HG03039 (cell line): ENCODE results near the gene ZKSCAN2.
A peak's percentile ranks its signal among the peaks of the same experiment; 100 is the strongest.

Source experiments
- ATAC-seq: cut with Tn5 transposase; IDR thresholded peaks from one replicate; pipeline ENCODE4 v1.9.1; 2021; ENCODE audit warnings: mild to moderate bottlenecking, moderate library complexity; ENCODE audit not compliant: unreplicated experiment

The ZKSCAN2 gene

DNA sequence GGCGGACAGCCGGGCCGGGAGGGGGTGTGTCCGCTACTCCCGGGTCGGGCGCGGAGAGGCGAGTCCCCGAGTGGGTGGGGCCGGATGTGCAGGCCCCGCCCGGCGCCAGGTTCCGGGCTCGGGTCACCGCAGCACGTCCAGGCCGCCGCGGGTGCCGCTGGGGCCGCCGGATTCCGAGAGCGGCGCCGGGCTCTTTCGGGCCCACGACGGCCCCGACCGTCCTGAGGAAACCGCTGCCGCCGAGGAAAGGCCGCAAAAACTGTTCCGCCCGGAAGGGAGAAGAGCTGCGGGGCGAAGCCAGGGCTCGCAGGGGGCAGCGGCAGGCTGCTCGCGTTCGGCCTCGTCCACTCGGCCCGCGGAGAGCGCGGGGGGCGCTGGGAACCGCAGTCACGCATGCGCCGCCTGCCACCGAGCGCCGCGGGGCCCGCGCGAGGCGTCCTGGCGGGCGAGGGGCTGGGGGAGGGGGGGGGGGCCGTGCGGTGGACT lies at the start of gene ZKSCAN2:
Gene ZKSCAN2 (minus strand): TSS at position 376 of the 486 bp plus-strand sequence. CDS start 718 bp downstream, outside the sequence.
- ATAC-seq, result peak; percentile 90

DNA sequence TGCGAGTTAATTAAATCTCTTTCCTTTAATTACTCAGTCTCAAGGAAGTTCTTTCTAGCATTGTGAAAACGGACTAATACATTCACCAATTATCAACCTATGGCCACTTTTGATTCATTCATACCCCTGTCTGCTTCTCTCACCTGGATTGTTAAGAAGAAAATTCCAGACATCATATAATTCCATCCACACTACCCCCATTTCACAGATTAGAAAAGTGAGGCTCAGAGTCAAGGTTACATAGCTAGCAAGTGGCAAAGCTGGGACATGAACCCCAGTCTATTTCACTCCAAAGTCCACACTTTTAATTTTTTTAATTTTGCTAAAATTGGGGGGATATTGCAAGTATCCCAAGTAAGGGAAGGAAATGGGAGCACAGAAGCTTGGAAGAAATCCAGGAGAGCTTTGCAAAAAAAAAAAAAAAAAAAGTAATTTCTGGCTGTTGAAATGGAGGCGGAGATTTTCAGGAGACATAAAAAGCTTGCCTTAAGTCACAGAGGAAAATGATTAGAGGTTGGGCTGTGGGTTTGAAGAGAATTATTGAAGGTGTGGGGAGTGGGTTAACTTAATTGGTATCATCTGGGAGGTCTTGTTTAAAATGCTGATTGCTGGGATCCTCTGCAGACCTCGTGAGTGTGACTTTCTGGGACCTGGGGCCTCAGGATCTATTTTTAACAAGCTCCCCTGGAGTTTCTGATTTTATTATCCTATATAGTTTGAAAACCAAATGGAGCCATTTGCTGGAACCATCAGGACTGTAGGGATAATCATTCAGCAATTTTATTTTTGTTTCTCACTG lies 42.3 kb upstream of the ZKSCAN2 start:
- ATAC-seq, result no peak

DNA sequence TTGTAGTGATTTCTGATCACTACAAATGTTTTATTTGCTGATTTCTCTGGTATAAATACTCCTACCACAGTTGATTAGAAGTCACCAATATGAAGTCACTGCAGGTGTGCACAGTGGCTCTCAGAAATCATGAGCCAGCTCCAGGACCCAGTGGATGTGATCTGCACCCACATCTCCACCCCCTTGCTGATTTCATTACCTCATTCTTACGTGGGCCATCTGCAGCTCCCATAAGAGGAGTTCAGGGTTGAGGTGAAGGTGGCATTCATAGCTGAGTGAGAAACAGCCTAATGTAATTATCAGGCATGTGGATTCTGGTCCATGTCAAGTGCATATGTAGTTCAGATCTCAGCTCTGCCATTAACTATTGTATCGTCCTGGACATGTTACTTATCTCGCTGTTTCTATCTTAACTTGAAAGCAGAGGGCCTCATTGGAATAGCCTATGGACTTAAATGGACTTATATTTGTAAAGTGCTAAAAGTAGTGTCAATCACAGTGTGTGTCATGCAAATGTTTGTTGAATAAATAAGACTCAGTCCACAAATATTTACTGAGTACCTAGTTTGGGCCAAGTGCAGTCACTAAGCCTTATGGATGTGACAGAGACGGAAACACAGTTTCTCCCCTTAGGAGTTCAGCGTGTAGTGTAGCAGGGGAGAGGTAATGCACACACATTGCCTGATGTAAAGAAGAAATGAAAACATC lies 40.7 kb upstream of the ZKSCAN2 start:
- ATAC-seq, result no peak

DNA sequence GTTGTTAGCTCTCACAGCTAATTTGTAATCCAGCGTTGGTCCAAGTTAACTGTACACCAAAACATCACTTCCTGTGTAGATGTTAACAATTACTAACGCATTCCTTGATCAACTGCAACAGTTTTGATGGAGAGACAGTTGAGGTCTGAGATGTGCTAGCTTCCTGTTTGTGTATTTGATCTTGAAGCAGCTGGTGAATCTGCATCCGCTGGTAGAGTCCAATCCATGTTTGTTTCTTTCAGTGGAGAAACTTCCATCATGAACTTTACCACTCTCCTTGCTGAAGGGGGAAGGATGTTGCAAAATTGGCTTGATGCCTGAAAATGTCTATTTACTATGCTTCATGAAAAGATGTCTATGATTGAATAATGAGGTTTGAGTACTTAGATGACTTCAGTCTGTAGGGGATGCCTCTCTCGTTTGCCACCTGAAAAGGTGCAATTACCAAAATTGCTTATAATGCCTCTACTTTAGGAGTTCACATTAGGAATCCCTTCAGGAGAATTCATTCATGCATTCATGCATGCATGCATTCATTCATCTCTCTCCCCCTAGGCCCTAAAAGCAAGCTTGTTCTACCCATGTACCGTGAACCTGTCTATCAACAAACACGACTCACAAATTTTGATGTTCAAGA lies 39.6 kb upstream of the ZKSCAN2 start:
- no peak for ATAC-seq

DNA sequence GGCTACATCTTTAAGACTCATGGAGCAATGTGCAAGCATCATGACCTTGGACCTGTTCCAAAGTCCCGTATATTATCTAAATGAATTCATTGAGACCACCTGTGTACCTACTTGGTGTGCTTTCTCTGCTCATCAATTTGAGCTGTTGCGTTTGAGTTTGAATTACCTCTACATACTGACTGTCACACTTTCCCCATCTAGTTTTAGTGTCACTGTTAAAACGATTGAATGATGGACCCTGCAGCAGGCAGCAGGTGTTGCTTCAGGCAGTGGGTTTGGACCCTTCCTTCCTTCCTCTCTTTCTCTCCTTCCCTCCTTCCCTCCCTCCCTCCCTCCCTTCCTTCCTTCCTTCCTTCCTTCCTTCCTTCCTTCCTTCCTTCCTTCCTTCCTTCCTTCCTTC lies 33.9 kb upstream of the ZKSCAN2 start:
- ATAC-seq, result no peak

DNA sequence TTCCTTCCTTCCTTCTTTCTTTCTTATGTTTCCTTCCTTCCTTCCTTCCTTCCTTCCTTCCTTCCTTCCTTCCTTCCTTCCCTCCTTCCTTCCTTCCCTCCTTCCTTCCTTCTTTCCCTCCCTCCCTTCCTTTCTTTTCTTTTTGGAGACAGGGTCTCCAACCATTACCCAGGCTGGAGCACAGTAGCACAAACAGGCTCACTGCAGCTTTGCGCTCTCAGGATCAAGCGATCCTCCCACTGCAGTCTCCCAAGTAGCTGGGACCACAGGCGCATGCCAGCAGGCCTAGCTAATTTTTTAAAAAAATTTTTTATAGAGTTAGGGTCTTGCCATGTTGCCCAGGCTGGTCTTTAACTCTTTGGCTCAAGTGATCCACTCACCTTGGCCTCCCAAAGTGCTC lies 31.8 kb upstream of the ZKSCAN2 start:
- no peak for ATAC-seq

DNA sequence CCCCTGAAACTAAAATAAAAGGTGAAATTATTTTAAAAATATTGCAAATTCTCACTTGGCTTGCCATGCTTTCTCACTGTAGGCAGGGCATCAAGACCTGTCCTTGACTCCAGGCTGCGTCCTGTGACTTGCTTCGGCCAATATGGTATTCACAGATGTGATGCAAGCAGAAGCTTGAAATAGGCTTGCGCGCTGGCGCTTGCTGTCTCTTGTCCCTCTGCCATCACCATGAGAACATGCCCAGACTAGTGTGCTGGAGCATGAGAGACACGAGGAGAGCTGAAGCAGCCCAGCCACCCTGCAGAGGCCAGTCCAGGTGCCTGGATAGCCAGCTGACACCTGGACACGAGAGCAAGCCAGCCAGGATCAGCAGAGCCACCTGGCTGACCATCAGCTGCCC lies 21.8 kb upstream of the ZKSCAN2 start:
- no peak for ATAC-seq

DNA sequence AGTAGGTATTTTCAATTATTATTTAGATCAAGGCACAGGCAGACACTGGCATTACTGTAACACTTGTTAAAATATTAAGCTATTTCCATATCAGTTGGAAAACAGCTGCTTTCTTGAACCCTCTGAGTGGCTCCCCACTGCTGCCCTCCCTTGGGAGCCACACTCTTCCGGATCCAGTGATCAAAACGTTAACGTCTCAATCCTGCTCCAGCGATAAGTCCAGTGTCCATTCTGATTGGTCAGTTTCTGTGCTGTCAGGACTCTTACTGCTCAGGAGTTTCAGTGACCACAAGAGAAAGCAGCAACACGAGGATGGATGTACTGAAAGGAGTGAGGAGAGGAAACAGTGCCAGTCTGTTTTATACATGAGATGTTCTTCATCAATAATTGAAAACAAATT lies 13.8 kb upstream of the ZKSCAN2 start:
- no peak for ATAC-seq

DNA sequence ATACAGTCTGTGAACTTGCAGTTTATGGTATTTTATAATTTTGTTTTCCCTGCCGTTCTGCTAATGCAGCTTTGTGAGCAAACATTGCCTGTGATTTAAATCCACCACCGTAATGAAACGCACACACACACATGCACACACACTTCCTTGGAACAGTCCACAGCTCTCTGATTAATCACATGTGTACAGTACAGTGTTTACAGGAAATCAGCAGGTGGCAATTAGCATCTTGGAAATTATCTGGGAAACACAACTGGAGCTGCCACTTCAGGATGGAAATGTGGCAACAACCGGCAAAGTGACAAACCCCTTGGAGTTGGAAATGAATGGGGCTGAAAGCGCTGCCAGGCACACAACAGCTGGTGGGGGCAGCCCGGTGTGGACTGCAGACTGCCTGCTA lies 12.9 kb upstream of the ZKSCAN2 start:
- no peak for ATAC-seq

DNA sequence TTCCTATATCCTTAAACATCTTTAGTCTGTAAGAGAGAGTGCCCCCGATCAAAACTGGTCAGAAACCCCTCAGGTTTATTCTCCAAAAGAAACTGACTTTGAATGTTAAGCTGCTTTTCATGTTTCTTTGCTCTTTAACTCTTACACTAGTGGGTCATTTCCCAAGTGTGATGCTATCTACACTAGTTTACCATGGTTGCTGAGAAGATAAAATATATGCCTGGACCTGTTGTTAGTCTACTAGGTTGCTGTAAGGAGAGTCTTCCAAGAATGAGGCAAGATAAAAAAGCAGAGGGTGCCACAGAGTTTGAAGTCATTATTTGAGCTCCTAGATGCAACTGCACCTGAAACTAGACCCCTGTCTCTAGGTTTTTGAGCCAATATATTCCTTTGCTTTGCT lies 12.2 kb upstream of the ZKSCAN2 start:
- ATAC-seq, result no peak

DNA sequence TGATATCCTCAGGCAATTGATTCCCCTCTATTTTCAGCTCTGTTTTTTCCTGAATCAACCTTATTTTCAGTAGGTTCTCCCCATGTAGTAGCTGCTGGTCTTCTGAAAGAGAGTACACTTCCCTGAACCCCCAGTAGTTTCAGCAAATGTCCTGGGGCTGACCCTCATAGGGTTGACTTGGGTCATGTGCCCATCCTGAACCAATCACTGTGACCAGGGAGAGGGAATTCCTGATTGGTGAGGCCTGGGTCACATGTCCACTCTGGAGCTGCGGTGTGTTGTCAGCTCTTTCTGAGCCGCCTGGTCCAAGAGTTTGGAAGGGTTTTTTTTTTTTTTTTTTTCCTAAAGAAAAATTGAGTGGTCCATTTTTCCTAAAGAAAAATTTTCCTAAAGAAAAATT lies 8.3 kb upstream of the ZKSCAN2 start:
- ATAC-seq, result no peak

DNA sequence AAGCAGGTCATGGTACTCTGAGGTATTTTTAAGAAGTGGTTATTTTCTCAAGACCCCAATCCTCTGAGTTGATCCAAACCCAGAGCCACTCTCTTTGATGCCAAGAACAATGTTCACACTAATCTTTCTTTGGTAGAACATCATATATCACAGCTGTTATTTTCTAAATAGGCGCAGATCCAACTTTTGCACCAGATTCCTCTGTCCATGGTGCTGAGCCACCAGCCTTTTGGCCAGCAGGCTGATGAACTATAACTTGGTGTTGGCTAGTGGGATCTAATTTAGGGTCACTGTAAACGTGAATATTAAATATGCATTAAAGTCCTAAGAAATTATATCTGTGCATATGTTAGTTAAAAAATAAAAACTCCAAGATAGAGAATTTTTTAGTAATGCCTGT lies 7.0 kb upstream of the ZKSCAN2 start:
- ATAC-seq, result no peak

DNA sequence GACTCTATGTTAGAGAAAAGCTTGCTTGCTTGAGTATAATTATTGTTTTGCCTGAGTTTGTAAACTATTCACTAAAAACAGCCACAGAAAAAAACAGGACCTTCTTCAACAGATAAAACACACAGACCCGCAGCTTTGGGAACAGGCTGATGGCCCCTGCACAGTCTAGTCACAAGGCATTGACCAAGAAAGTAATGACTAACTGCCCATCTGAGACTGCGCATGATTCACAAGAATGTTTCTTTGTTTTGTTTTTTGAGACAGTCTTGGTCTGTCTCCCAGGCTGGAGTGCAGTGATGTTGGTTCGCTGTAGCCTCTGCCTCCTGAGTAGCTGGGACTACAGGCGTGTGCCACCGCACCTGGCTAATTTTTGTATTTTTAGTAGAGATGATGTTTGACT lies 2.8 kb upstream of the ZKSCAN2 start:
- ATAC-seq, result no peak

DNA sequence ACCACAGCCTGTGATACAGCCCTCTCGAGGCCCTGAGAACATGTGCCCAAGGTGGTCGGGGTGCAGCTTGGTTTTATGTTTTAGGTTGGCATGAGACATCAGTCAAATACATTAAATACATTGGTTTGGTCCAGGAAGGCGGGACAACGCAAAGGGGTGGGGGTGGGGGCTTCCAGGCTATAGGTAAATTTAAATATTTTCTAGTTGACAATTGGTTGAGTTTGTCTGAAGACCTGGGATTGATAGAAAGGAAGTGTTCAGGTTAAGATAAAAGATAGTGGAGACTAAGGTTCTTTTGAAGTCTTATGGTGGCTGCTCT lies 1.2 kb upstream of the ZKSCAN2 start:
- no peak for ATAC-seq

DNA sequence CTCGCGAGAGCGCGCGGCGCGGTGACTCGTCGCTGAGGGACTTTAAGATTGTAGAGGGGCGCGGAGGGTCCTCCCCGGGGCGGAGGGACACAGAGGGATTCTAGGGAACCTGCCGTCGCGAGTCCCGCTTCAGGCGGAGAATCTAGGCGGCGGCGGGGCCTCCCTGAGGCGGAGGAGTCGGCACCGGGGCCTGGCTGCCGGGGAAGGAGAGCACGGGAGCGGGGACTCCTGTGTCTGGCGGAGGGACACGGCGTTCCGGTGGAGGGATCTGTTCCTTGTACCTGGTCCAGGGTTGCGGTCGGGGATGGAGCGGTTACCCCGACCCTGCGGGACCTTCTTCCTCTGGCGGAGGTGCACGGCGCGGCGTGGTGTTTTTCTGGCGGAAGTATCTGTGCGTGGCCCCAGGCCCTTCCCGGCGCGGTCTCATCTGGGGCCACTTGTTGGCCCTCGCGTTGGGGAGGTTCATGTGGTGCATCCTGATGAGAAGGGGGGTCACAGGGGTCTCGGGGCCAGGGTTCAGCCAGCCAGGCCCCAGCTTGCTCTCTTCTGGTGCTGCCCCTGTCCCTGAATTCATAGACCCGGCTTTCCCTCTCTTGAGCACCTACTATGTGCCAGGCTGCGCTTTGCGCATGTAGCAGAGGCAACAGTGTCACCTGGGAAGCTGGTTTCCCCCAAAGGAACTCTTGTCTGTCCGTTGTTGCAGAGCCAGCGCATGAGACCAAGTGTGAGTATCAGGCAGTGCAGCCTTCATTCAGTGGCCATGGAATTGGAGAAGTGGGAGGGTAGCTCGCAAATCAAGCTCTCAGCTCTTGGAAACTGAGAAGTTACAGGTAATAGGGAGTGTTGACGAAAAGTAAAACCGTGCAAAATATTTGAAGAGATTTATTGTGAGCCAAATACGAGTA lies 563 bp upstream of the ZKSCAN2 start:
- ATAC-seq, result peak; percentile 30

DNA sequence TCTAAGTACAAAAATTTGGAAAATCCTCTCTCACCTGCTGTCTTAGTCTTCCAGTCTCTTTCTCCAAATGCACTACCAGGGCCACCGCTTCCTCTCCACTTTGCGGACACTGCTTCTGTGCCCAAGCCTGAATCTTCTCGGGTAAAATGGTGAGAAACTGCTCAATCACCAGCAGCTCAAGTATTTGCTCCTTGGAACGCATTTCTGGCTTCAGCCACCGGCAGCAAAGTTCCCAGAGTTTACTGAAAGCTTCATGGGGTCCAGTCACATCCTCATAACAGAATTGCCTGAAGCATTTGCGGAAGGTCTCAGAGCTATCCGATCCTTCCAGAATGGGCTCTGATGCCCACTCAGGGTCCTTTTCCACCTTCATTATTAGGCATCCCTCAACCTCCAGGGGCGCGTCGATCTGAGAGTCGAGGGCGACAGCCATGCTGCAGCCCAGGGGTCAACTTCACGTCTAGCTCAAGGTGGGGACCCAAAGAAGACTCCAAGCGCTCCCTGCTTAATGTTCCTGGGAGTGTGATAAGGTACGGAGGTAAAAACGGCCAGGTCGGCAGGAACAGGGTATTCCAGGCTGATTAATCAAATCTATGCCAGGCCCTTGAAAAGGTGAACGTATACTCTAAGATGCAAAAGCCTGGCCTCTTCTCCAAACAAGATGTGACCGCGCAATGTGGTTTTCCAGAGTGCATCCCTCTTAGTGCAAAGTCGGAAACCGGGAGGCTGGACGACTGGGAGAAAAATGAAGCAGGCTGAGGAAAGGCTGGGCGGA lies 763 bp downstream of the ZKSCAN2 start:
- ATAC-seq, result no peak

DNA sequence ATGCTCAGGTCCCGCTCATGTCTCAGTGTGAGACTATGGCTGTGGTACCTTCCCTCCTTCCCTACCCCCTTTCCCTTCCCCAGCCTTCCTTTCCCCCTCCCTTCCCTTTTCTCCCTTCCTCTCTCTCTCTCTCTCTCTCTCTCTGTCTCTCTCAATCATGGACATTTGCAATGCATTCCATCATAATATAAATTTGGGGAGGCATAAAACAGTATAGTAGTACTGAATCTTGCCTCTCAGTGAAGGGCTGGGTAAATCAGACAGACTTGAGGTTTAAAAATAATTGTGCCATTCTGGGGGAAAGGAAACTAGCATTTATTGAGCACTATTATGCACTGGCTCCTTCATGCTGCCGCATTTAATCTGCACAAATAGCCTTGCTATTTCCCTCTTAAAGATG lies 4.3 kb downstream of the ZKSCAN2 start:
- no peak for ATAC-seq

DNA sequence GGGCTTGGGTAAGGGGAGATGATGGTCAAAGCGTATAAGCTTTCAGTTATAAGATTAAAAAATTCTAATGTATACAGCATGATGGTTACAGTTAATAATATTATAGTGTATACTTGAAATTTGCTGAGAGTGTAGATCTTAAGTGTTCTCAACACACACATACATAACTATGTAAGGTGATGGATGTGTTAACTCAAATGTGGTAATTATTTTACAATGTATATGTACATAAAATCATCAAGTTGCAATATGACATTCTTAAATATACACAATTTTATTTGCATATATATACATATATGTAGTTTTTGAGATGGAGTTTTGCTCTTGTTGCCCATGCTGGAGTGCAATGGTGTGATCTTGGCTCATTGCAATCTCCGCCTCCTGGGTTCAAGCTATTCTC lies 7.2 kb downstream of the ZKSCAN2 start:
- no peak for ATAC-seq

DNA sequence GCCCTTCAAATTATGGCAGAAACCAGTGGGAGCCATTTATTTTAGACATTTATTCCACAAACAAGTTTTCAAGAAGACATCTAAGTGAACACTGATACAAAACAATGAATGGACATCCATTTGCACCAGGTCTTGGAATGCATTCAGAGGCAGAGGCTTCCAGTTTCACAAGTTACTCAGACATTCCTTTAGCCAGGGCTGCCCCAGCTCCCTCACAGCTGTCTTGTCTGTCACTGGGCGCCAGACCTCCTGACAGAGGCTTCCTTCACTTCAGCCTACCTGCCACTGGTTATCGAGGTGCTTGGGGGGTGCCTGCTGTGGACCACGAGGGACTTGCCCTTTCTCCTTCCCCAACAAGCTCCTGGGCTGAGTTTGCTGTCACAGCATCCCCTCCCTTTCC lies 21.7 kb downstream of the ZKSCAN2 start:
- ATAC-seq, result no peak

DNA sequence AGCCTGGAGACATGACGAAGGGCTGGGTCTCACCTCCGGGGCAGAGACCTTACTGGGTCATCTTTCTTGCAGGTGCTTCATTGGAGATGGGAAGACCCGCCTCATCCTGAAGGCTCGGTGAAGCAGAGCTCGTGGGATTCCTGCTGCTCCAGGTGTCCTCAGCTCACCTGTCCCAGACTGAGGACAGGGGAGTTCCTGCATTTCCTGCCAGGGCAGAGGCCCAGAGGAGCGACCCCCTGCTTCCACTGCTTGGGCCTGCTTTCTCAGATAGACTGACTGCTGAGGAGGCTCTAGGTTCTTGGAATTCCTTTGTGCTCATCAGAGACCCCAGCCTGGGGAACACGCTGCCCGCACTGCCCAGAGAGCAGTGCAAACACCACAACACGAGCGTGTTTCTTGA lies 29.3 kb downstream of the ZKSCAN2 start:
- no peak for ATAC-seq
